Osteocyte (in vitro differentiated cells): ENCODE data around the gene VAT1L. TPM values are rescaled to one million over a fixed set of nuclear protein-coding genes. Genes with fewer than 3 reads are reported as not detected.

Experiments
- DNase-seq: peaks from one replicate; pipeline ENCODE4 v3.0.0; 2021; ENCODE audit warnings: mixed read lengths; ENCODE audit not compliant: unreplicated experiment; ENCODE audit errors: extremely low spot score
- H3K27ac Mint-ChIP-seq: one replicate; pipeline ENCODE4 v1.8.0; 2021; ENCODE audit warnings: mild to moderate bottlenecking, mixed read lengths; ENCODE audit not compliant: unreplicated experiment
- H3K27me3 Mint-ChIP-seq: one replicate; pipeline ENCODE4 v1.8.0; 2021; ENCODE audit warnings: mixed read lengths; ENCODE audit not compliant: unreplicated experiment
- H3K36me3 Mint-ChIP-seq: one replicate; pipeline ENCODE4 v1.8.0; 2021; ENCODE audit warnings: mixed read lengths; ENCODE audit not compliant: unreplicated experiment
- H3K4me1 Mint-ChIP-seq: one replicate; pipeline ENCODE4 v1.8.0; 2021; ENCODE audit warnings: mixed read lengths; ENCODE audit not compliant: unreplicated experiment
- H3K4me3 Mint-ChIP-seq: one replicate; pipeline ENCODE4 v1.8.0; 2021; ENCODE audit warnings: mild to moderate bottlenecking, moderate library complexity, mixed read lengths; ENCODE audit not compliant: unreplicated experiment
- H3K9me3 Mint-ChIP-seq: one replicate; pipeline ENCODE4 v1.8.0; 2021; ENCODE audit warnings: mixed read lengths; ENCODE audit not compliant: unreplicated experiment
- total RNA-seq: library from RNA; stranded (reverse); gene quantifications from 2 replicates; pipeline ENCODE4 v1.2.1, GENCODE V29; 2021
- TF ChIP-seq, protein P1 (sequence below): fragments of 200-600 bp; sonication (generic); IDR thresholded peaks from 2 replicates; pipeline ENCODE4 v1.5.0; 2021; ENCODE audit warnings: antibody characterized with exemption, mild to moderate bottlenecking, moderate library complexity

VAT1L gene
- total RNA-seq, 1 donor from 2014 or later: not detected

DNA sequence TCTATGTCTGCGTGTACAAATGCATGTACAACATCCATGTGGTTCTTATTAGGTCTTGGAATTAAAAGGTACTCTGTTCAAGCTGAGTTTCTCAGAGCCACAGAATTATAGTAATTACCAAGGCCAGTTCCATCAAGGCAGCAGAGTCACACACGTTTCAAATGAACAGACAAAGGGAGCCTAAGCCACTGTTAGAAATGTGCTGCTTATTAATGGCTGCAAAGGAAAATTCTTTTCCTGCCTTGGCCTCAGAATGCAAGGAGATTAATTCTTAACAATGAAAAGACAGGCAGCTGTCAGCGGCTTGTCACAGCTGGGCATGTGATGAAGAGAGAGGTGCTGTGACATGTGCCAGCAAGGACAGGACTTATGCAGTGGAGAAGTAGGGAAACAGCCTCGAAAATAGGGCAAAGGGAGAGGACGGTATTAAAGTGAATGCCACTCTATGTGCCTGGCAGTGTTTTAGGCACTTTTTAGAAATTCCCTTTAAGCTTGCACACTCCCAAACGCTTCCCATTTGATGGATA lies 133.9 kb downstream of the VAT1L start:
- Mint-ChIP-seq H3K27me3 (no peaks in the 10 kb centered on the region), H3K9me3 (no peaks in the 10 kb centered on the region), H3K36me3 (no peaks in the 10 kb centered on the region), H3K4me3 (no peak overlapping the region), H3K4me1 (no peaks in the 10 kb centered on the region), H3K27ac (no peak overlapping the region)
- TF ChIP-seq, protein P1, sequence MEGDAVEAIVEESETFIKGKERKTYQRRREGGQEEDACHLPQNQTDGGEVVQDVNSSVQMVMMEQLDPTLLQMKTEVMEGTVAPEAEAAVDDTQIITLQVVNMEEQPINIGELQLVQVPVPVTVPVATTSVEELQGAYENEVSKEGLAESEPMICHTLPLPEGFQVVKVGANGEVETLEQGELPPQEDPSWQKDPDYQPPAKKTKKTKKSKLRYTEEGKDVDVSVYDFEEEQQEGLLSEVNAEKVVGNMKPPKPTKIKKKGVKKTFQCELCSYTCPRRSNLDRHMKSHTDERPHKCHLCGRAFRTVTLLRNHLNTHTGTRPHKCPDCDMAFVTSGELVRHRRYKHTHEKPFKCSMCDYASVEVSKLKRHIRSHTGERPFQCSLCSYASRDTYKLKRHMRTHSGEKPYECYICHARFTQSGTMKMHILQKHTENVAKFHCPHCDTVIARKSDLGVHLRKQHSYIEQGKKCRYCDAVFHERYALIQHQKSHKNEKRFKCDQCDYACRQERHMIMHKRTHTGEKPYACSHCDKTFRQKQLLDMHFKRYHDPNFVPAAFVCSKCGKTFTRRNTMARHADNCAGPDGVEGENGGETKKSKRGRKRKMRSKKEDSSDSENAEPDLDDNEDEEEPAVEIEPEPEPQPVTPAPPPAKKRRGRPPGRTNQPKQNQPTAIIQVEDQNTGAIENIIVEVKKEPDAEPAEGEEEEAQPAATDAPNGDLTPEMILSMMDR: no peak
- DNase-seq: no peak

DNA sequence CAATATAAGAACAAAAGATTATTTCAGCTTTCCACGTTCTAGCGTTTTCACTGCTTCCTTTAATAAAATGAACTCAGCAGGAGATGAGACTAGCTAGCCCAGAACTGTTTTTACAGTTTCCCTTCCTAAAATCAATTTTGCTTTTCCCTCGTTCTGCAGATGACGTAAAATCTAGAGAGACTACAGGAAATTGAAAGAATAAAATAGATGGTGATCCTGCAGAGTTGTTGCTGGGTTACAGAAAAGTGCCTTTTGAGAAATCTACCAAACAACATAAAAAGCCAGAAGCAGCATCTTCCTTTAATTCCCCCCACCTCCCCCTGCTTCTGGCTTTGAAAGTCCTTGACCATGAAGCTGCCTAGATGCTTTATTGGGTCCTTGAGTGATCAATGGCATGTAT lies 137.2 kb downstream of the VAT1L start:
- TF ChIP-seq, protein P1: no peak
- H3K4me3 Mint-ChIP-seq: no peak overlapping the region
- no peak overlapping the region for H3K27ac Mint-ChIP-seq
- no peak for DNase-seq
- H3K4me1 Mint-ChIP-seq: no peaks in the 10 kb centered on the region
- H3K9me3 Mint-ChIP-seq: peaks cover 11% of the 10 kb centered on the region
- H3K36me3 Mint-ChIP-seq: no peaks in the 10 kb centered on the region
- no peaks in the 10 kb centered on the region for H3K27me3 Mint-ChIP-seq

DNA sequence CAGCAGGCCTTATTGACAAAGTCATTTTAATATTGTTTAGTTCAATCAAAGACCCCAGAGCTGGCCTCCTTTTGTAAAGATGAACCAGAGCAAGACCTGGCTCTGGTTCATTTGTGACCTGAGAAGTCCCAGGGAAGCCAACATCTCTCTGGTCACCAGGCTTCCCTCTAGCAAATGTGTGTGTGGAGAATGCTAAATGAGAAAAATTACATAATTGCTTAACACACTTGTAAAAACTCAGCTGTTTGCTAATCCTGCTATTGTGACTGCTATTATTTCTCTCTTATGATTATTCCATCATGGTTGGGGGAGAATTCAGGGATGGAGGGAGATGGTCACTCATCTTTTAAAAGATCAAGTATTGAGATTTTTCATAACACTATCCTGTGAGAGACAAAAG lies 139.7 kb downstream of the VAT1L start:
- Mint-ChIP-seq H3K9me3 (peaks cover 18% of the 10 kb centered on the region), H3K4me3 (no peak overlapping the region), H3K36me3 (no peaks in the 10 kb centered on the region), H3K27me3 (no peaks in the 10 kb centered on the region), H3K27ac (no peak overlapping the region), H3K4me1 (no peaks in the 10 kb centered on the region)
- TF ChIP-seq, protein P1: no peak
- DNase-seq: no peak

- TF ChIP-seq, protein P1: no peak
- no peak overlapping the region for H3K27ac Mint-ChIP-seq
Observed at GRCh38 chr16:77929004-77929403, 140.6 kb downstream of the VAT1L start.

DNA sequence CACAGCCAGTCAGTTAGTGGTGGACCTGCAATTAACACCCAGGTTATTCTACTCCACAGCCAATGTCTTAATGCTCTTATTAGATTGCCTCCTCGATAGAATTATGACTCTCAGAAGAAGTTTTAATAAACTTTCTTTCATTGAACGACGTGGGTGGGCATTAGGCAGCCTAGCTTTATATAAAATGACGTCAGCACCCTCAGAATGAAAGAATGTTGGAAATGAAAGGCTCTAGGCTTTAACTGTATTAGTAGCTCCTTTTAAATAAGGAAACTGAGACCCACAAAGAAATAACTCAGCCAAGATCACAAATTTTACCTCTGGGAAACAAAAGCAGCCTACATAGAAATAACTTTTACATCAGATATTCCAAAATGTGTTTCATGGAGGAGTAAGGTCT lies 142.7 kb downstream of the VAT1L start:
- no peak for DNase-seq
- TF ChIP-seq, protein P1: no peak
- Mint-ChIP-seq H3K36me3 (no peaks in the 10 kb centered on the region), H3K4me1 (no peaks in the 10 kb centered on the region), H3K4me3 (no peak overlapping the region), H3K27ac (no peak overlapping the region), H3K9me3 (peaks cover 35% of the 10 kb centered on the region), H3K27me3 (no peaks in the 10 kb centered on the region)

More at GRCh38 chr16:77929004-77929403, 140.6 kb downstream of the VAT1L start:
- H3K36me3 Mint-ChIP-seq: no peaks in the 10 kb centered on the region
- H3K4me1 Mint-ChIP-seq: no peaks in the 10 kb centered on the region
- peaks cover 20% of the 10 kb centered on the region for H3K9me3 Mint-ChIP-seq
- H3K27me3 Mint-ChIP-seq: no peaks in the 10 kb centered on the region
- DNase-seq: no peak
- H3K4me3 Mint-ChIP-seq: no peak overlapping the region
